ENCODE results near the gene GFER. TPM values are rescaled to one million over a fixed set of nuclear protein-coding genes. Genes with fewer than 3 reads are reported as not detected.
"Not testable (repeated sequence)": the region's sequence is repeated elsewhere in the genome, so short reads cannot be mapped to it uniquely, and the experiment has no call there.

The GFER gene
- total and polyA plus RNA-seq, 7 experiments from 2014 or later, result 14.0 to 30.8 (median 19.6) TPM

GRCh38 chr16:1960665-1961630 lies 23.0 kb upstream of the GFER start:
- H3K4me1 Mint-ChIP-seq, result peaks cover 21 to 48% (median 32%) of the 10 kb centered on the region in 7 donors
- peak overlapping the region; percentile 85 to 97 (median 91) for H3K4me3 Mint-ChIP-seq
- ChIA-PET POLR2A (interaction anchor here (0.8 to 3.4 kb wide), 12 partner anchors 10 to 194 kb away, joined by 3 to 38 read pairs (median 3); partner anchors contain the start of genes MSRB1, NOXO1, TBL3 and TRAF7), CTCF (interaction anchor here (1.2 kb wide), 1 partner anchor 9 kb away, joined by 5 read pairs; no protein-coding TSS in a partner anchor)
- DNase-seq (no peak), ATAC-seq (no peak)
- H3K4me3 ChIP-seq (ENCODE audit: low read length), result peak overlapping the region; percentile 86
- peaks cover 3 to 25% (median 10%) of the 10 kb centered on the region in 5 donors for H3K36me3 Mint-ChIP-seq
- no peaks in the 10 kb centered on the region for H3K27me3 ChIP-seq (ENCODE audit: control insufficient read depth in 2 of 2, insufficient read depth in 2 of 2, low read length in 2 of 2)
- H3K9me3 ChIP-seq (ENCODE audit: control insufficient read depth in 2 of 3, low read length in 3 of 3), result no peaks in the 10 kb centered on the region
- H3K4me1 ChIP-seq (ENCODE audit: control insufficient read depth in 2 of 2, insufficient read depth in 2 of 2, low read length in 2 of 2), result peaks cover 31 to 45% of the 10 kb centered on the region in 2 donors
- peak overlapping the region; percentile 82 to 95 (median 90) for H3K27ac Mint-ChIP-seq
- H3K9me3 Mint-ChIP-seq, result peaks cover 0 to 3% (median 0%) of the 10 kb centered on the region in 11 donors
- H3K27ac ChIP-seq (ENCODE audit: low read depth, low read length), result peak overlapping the region; percentile 92
- H3K36me3 ChIP-seq (ENCODE audit: control insufficient read depth in 2 of 3, insufficient read depth in 3 of 3, low read length in 3 of 3), result peaks cover 8 to 26% (median 10%) of the 10 kb centered on the region in 3 experiments
- peaks cover 0 to 2% (median 0%) of the 10 kb centered on the region in 5 donors for H3K27me3 Mint-ChIP-seq
- intact Hi-C loops (cut with micrococcal nuclease), result loop anchor here (5.0 to 10.0 kb wide), 2 partner anchors 346 to 551 kb away; partner anchors contain the start of genes ATP6V0C (in 1 of the 2), CRAMP1 (in 1 of the 2) and IFT140 (in 1 of the 2)

GRCh38 chr16:1961651-1962067 lies 22.3 kb upstream of the GFER start:
- peaks cover 0 to 3% (median 0%) of the 10 kb centered on the region in 11 donors for H3K9me3 Mint-ChIP-seq
- no peaks in the 10 kb centered on the region for H3K27me3 ChIP-seq (ENCODE audit: control insufficient read depth in 2 of 2, insufficient read depth in 2 of 2, low read length in 2 of 2)
- H3K27ac ChIP-seq (ENCODE audit: low read depth, low read length), result no peak overlapping the region
- ChIA-PET POLR2A (interaction anchor here (1.3 to 3.4 kb wide), 7 partner anchors 9 to 193 kb away, joined by 3 to 38 read pairs (median 7); partner anchors contain the start of genes MSRB1, NOXO1, TBL3 and TRAF7), CTCF (no interaction called here)
- H3K4me1 ChIP-seq (ENCODE audit: control insufficient read depth in 2 of 2, insufficient read depth in 2 of 2, low read length in 2 of 2), result peaks cover 31 to 45% of the 10 kb centered on the region in 2 donors
- H3K4me3 ChIP-seq (ENCODE audit: low read length), result no peak overlapping the region
- ATAC-seq, result no peak
- DNase-seq, result no peak
- intact Hi-C loops (cut with micrococcal nuclease), result loop anchor here (5.0 to 10.0 kb wide), 2 partner anchors 347 to 551 kb away; partner anchors contain the start of genes ATP6V0C (in 1 of the 2), CRAMP1 (in 1 of the 2) and IFT140 (in 1 of the 2)
- H3K4me1 Mint-ChIP-seq, result peaks cover 21 to 49% (median 32%) of the 10 kb centered on the region in 7 donors
- H3K27ac Mint-ChIP-seq, result peak overlapping the region in 4 of 9 donors; percentile 64 to 88 (median 79)
- peaks cover 8 to 26% (median 10%) of the 10 kb centered on the region in 3 experiments for H3K36me3 ChIP-seq (ENCODE audit: control insufficient read depth in 2 of 3, insufficient read depth in 3 of 3, low read length in 3 of 3)
- peaks cover 0 to 2% (median 0%) of the 10 kb centered on the region in 5 donors for H3K27me3 Mint-ChIP-seq
- peak overlapping the region in 6 of 10 donors; percentile 16 to 97 (median 40) for H3K4me3 Mint-ChIP-seq
- H3K36me3 Mint-ChIP-seq, result peaks cover 3 to 25% (median 10%) of the 10 kb centered on the region in 5 donors
- H3K9me3 ChIP-seq (ENCODE audit: control insufficient read depth in 2 of 3, low read length in 3 of 3), result no peaks in the 10 kb centered on the region

DNA sequence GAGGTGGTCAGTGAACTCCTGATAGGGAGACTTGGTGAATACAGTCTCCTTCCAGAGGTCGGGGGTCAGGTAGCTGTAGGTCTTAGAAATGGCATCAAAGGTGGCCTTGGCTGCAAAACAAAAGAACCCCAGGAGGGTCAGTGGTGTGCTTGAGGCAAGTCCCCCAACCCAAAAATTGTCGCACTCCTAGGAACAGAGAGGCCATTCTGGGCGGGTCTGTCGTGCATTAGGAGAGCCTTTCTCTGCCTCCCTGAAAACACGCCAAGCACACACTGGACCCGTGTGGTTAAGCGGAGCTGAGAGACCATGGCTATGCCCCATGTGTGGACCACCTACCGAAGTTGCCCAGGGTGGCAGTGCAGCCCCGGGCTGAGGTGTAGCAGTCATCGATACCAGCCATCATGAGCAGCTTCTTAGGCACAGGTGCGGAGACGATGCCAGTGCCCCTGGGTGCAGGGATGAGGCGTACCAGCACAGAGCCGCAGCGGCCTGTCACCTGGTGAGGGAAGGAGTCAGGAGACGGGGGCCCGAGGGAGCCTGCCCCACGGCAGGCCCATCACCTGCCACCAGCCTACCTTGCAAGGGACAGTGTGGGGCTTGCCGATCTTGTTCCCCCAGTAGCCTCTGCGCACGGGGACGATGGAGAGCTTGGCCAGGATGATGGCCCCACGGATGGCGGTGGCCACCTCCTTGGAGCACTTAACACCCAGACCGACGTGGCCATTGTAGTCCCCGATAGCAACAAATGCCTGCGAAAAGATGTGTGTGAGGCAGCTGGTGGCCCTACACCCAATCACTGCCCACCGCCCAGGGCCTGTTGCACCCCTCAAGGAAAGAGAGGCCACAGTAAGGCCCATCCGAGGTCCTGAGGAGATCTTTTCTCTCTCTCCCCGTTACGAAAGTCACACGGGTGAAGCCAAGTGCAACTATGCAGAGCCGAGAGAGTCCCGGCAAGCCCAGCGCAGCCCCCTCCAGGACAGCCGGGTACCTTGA lies 21.5 kb upstream of the GFER start:
- H3K4me3 Mint-ChIP-seq, result peak overlapping the region; percentile 51 to 97 (median 92)
- H3K4me3 ChIP-seq (ENCODE audit: low read length); H3K27me3 Mint-ChIP-seq; ATAC-seq; H3K27me3 ChIP-seq (ENCODE audit: control insufficient read depth in 2 of 2, insufficient read depth in 2 of 2, low read length in 2 of 2); DNase-seq; CTCF ChIA-PET; H3K9me3 Mint-ChIP-seq; H3K9me3 ChIP-seq (ENCODE audit: control insufficient read depth in 2 of 3, low read length in 3 of 3): not testable (repeated sequence)
- peak overlapping the region; percentile 100 for H3K27ac ChIP-seq (ENCODE audit: low read depth, low read length)
- H3K4me1 Mint-ChIP-seq, result peaks cover 21 to 49% (median 32%) of the 10 kb centered on the region in 7 donors
- POLR2A ChIA-PET, result interaction anchor here (1.4 to 3.0 kb wide), 6 partner anchors 9 to 193 kb away, joined by 3 to 61 read pairs (median 8); partner anchors contain the start of genes GFER, NOXO1, TBL3 and TRAF7
- H3K36me3 ChIP-seq (ENCODE audit: control insufficient read depth in 2 of 3, insufficient read depth in 3 of 3, low read length in 3 of 3), result peaks cover 8 to 26% (median 10%) of the 10 kb centered on the region in 3 experiments
- peak overlapping the region in 7 of 9 donors; percentile 47 to 97 (median 96) for H3K27ac Mint-ChIP-seq
- intact Hi-C loops (cut with micrococcal nuclease), result loop anchor here (5.0 to 10.0 kb wide), 2 partner anchors 348 to 550 kb away; partner anchors contain the start of genes ATP6V0C (in 1 of the 2), CRAMP1 (in 1 of the 2) and IFT140 (in 1 of the 2)
- peaks cover 31 to 45% of the 10 kb centered on the region in 2 donors for H3K4me1 ChIP-seq (ENCODE audit: control insufficient read depth in 2 of 2, insufficient read depth in 2 of 2, low read length in 2 of 2)
- H3K36me3 Mint-ChIP-seq, result peaks cover 3 to 25% (median 10%) of the 10 kb centered on the region in 5 donors

DNA sequence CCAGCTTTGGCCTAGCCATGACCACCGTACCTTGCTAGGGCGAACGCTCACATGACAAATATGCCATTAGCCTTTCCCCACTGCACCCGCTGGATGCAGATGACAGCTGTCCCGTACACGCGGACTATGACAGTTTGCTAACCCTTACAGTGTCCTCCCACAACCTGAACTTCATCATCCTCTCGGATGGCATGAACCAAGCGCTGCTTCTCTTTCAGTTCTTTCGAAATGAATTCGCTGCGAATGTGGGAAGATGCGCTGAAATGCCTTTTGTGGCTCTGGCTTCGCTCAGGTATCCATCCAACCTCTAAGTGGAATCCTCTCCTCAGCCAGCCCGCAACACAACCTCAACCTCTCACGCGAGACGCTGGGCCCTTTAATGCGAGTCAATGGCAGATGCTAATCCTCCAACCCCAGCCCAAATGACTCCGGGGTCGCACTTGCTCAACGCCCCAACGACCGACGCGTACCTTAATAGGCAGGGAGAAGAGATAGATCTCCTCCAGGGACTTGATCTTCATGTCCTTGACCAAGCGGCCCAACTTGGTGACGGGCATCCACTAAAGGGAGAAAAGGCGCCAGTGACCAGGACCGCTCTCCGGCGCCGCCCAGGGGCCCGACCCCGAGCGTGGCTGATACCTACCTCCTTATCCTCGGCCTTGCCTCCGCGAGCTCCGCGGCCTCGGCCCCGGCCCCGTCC lies 20.0 kb upstream of the GFER start:
- H3K27me3 ChIP-seq (ENCODE audit: control insufficient read depth in 2 of 2, insufficient read depth in 2 of 2, low read length in 2 of 2), result no peaks in the 10 kb centered on the region
- CTCF ChIA-PET, result interaction anchor here (0.6 kb wide), 1 partner anchor 41 kb away, joined by 3 read pairs; no protein-coding TSS in a partner anchor
- H3K4me3 Mint-ChIP-seq, result peak overlapping the region; percentile 89 to 97 (median 94)
- peak overlapping the region; percentile 88 to 97 (median 96) for H3K27ac Mint-ChIP-seq
- H3K36me3 Mint-ChIP-seq, result peaks cover 3 to 25% (median 10%) of the 10 kb centered on the region in 5 donors
- peak overlapping the region; percentile 81 for H3K4me3 ChIP-seq (ENCODE audit: low read length)
- H3K36me3 ChIP-seq (ENCODE audit: control insufficient read depth in 2 of 3, insufficient read depth in 3 of 3, low read length in 3 of 3), result peaks cover 8 to 26% (median 10%) of the 10 kb centered on the region in 3 experiments
- H3K4me1 ChIP-seq (ENCODE audit: control insufficient read depth in 2 of 2, insufficient read depth in 2 of 2, low read length in 2 of 2), result peaks cover 27 to 43% of the 10 kb centered on the region in 2 donors
- DNase-seq (peak in 1 of 9 donors; percentile 51), ATAC-seq (peak; percentile 24)
- intact Hi-C loops (cut with micrococcal nuclease), result loop anchor here (1.0 to 10.0 kb wide), 11 partner anchors 8 to 1283 kb away; partner anchors contain the start of genes TBL3 (in 2 of the 2), ZNF598 (in 2 of the 2), ATP6V0C (in 1 of the 2) and CRAMP1 (in 1 of the 2)
- POLR2A ChIA-PET, result interaction anchor here (0.6 to 3.5 kb wide), 37 partner anchors 8 to 1584 kb away, joined by 3 to 61 read pairs (median 5); partner anchors contain the start of genes AMDHD2, CEMP1, FAHD1 and GFER
- no peaks in the 10 kb centered on the region for H3K9me3 ChIP-seq (ENCODE audit: control insufficient read depth in 2 of 3, low read length in 3 of 3)
- peaks cover 21 to 49% (median 32%) of the 10 kb centered on the region in 7 donors for H3K4me1 Mint-ChIP-seq
- no peaks in the 10 kb centered on the region for H3K27me3 Mint-ChIP-seq
- H3K9me3 Mint-ChIP-seq, result peaks cover 0 to 3% (median 0%) of the 10 kb centered on the region in 11 donors
- H3K27ac ChIP-seq (ENCODE audit: low read depth, low read length), result peak overlapping the region; percentile 100
